ENCODE data around the gene FXYD5.

FXYD5 gene

GRCh38 chr19:35140207-35140961, 14.2 kb upstream of the FXYD5 start:
- TF ChIP-seq GATA2 (IDR thresholded peaks at IDR 0.05; ENCODE audit: low read depth, low read length) = no peak
- TF ChIP-seq GATA3 (IDR thresholded peaks at IDR 0.05; ENCODE audit: low read depth, low read length) = no peak

DNA sequence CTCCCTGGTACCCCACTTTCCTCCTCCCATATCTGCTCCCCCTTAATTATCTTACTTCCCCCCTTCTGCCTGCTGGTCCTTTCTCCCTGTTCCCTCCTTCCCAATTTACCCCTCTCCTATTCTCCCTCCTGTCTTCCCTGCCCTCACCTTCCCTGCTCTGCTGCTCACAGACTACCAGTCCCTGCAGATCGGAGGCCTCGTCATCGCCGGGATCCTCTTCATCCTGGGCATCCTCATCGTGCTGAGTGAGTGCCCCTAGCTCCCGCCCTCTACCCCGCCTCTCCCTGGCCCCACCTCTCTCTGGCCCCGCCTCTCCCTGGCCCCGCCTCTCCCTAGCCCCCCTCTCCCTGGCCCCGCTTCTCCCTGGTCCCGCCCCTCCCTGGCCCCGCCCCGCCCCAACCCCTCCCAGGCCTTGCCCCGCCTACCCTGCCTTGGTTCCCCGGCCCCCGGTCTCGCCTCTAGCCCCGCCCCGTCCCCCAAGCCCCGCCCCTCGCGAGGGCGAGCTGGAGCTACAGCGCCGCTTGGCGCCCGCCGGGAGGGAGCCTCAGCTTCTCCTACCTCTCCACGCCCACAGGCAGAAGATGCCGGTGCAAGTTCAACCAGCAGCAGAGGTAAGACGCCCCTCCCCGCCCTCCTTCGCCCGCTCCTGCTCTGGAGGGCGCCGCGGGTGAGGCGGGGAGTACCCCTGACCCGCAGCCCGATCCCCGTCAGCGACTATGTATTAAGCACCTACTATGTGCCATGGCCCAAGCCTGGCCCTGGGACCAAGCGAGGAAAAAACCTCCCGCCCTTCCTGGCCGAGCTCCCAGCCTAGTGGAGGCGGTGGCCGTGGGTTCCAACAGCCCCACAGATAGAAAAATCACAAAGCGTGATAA, 13.3 kb upstream of the FXYD5 start:
- TF ChIP-seq GATA2 (IDR thresholded peaks at IDR 0.05; ENCODE audit: low read depth, low read length) = no peak

- no peak for TF ChIP-seq GATA3 (IDR thresholded peaks at IDR 0.05; ENCODE audit: low read depth, low read length)
- no peak for TF ChIP-seq GATA2 (IDR thresholded peaks at IDR 0.05; ENCODE audit: low read depth, low read length)
These were observed 12.5 kb upstream of the FXYD5 start for GRCh38 chr19:35141837-35142605.

GRCh38 chr19:35142606-35143230, 11.8 kb upstream of the FXYD5 start:
- TF ChIP-seq GATA2 (IDR thresholded peaks at IDR 0.05; ENCODE audit: low read depth, low read length) (no peak), GATA3 (IDR thresholded peaks at IDR 0.05; ENCODE audit: low read depth, low read length) (no peak)

DNA sequence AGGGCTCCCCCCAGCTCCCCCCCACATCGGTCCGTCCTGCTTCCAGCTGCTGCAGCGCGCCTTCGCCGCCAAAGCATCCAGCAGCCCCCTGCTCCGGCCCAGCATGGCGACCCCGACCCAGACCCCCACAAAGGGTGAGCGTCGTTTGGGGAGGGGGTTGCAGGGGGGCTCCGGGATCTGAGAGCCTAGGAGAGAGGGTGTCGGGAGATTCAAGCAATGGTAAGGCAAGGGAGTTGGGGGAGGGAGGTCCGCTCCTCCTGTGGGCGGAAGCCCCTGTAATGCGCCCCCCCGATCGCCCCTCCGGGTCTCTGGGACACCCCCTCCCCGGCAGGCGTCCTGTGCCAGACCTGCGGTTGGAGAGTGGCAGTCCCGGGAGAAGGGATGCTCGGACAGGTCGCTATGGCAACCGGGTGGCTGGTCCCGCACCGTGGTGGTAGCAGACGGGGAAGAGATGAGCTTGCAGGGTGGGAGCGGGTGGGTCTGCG, 11.3 kb upstream of the FXYD5 start, which contains the start of gene FXYD7:
TSS of gene FXYD7 (plus strand) at position 25 of the 485 bp plus-strand sequence. CDS start at position 104, 79 bp downstream.
- TF ChIP-seq GATA3 (IDR thresholded peaks at IDR 0.05; ENCODE audit: low read depth, low read length) = no peak
- no peak for TF ChIP-seq GATA2 (IDR thresholded peaks at IDR 0.05; ENCODE audit: low read depth, low read length)

- TF ChIP-seq GATA3 (IDR thresholded peaks at IDR 0.05; ENCODE audit: low read depth, low read length) (no peak), GATA2 (IDR thresholded peaks at IDR 0.05; ENCODE audit: low read depth, low read length) (no peak)
These were observed 10.7 kb upstream of the FXYD5 start for GRCh38 chr19:35143818-35144217.

DNA sequence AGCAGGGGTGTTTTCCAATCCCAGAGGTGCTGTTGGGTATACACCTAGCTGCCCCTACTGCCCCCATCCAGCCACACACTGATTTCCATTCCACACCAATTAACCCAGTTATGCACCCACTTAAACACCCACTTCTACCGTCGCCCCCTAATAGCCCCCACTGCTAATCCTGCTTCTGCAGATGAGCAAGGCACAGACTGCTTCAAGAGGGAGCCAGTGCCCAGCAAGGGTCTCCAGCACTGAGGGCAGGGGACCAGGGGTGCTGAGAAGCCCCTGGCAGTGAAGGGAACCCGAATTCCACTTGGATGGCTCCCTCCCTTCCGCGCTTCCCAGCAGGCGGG, 10.3 kb upstream of the FXYD5 start:
- TF ChIP-seq GATA2 (IDR thresholded peaks at IDR 0.05; ENCODE audit: low read depth, low read length) (no peak), GATA3 (IDR thresholded peaks at IDR 0.05; ENCODE audit: low read depth, low read length) (no peak)

GRCh38 chr19:35144600-35145436, 9.7 kb upstream of the FXYD5 start:
- TF ChIP-seq GATA2 (IDR thresholded peaks at IDR 0.05; ENCODE audit: low read depth, low read length) = no peak
- TF ChIP-seq GATA3 (IDR thresholded peaks at IDR 0.05; ENCODE audit: low read depth, low read length) = no peak

DNA sequence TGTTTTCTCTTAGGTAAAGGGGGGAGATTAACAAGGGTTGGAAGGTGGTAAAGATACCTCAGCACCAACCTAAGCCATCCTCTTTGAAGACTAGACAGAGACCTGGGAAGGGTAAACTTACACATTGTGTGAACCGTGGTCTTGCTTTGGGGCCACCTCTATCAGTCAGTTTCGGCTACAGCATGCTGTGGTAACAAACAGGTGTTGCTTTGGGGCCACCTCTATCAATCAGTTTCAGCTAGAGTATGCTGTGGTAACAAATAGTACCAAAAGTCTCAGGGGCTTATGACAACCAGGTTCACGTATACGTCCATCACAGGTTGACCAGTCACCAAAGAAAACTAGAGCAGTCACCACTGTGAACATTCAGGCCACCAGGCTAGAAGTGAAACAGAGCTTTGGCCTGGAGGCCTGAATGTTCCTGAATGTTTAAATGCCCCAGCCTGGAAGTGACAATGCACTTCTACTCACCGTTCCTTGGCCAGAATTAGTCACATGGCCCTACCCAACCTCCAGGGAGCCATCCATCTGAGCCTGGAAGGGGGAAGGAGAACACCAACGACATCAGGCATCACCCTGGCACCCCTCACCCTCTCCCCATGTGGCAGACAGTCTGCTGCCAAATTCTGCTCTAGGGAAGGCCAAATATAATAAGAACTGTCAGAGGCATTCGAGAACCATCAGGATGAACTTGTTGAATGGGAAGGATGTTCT, 7.6 kb upstream of the FXYD5 start:
- no peak for TF ChIP-seq GATA2 (IDR thresholded peaks at IDR 0.05; ENCODE audit: low read depth, low read length)

- TF ChIP-seq GATA3 (IDR thresholded peaks at IDR 0.05; ENCODE audit: low read depth, low read length) = no peak
- no peak for TF ChIP-seq GATA2 (IDR thresholded peaks at IDR 0.05; ENCODE audit: low read depth, low read length)
These were observed 5.1 kb upstream of the FXYD5 start for GRCh38 chr19:35149463-35149862.

- TF ChIP-seq GATA2 (IDR thresholded peaks at IDR 0.05; ENCODE audit: low read depth, low read length) = no peak
- TF ChIP-seq GATA3 (IDR thresholded peaks at IDR 0.05; ENCODE audit: low read depth, low read length) = no peak
These were observed 4.1 kb upstream of the FXYD5 start for GRCh38 chr19:35150445-35150844.

DNA sequence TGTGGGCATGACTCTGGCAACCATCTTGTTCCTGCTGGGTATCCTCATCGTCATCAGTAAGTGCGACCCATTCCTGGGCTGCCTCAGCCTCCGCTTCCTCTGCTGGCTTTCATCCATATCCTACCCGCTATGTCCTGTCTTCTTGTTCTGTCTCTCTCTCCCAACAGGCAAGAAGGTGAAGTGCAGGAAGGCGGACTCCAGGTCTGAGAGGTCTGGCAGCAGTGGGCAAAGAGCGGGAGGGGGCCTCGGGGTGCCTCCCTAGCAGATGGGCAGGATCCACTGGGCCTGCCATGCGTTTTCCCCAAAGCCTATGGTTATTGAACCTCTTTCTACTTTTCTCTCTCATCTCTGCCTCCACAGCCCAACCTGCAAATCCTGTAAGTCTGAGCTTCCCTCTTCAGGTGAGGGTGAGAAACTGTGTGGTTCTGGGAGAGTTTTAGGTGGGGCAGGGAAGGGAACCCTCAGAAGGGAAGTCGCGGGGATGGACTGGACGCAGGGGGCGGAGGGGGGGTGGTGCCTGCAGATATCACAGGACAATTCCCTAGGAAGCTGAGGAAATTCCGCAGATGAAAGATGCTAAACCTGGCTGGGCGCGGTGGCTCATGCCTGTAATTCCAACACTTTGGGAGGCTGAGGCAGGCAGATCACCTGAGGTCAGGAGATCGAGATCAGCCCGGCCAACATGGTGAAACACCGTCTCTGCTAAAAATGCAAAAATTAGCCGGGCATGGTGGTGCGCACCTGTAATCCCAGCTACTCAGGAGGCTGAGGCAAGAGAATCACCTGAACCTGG, 3.1 kb upstream of the FXYD5 start:
- TF ChIP-seq GATA3 (IDR thresholded peaks at IDR 0.05; ENCODE audit: low read depth, low read length) (no peak), GATA2 (IDR thresholded peaks at IDR 0.05; ENCODE audit: low read depth, low read length) (no peak)

Measured in SH-SY5Y (cell line).